MCF 10A (cell line): ENCODE results near the gene PANK1. TPM values are rescaled to one million over a fixed set of nuclear protein-coding genes. Genes with fewer than 3 reads are reported as not detected.

Source experiments
- BruUV-seq: library from RNA; stranded (reverse); fragments of 400-500 nt; replicated peaks from 2 replicates; lab custom pipeline; 2021; lab: Mats Ljungman, UMichigan
- CTCF ChIA-PET: fragments of 300-600 bp; sonication (Branson Sonifier 250); formaldehyde crosslinking; extraction: SDS; loops from one replicate; lab custom pipeline; 2021; ENCODE audit warnings: antibody characterized with exemption, inconsistent platforms; lab: Yijun Ruan, JAX
- POLR2A ChIA-PET: fragments of 300-600, 350-650 bp; sonication (Branson Sonifier 250); formaldehyde crosslinking; extraction: SDS; loops from one replicate; lab custom pipeline; 2020; ENCODE audit warnings: antibody characterized with exemption, inconsistent platforms; lab: Yijun Ruan, JAX
- DNase-seq: peaks from one replicate; pipeline ENCODE4 v3.0.0-alpha.2; 2018; ENCODE audit not compliant: unreplicated experiment
- H3K27ac Mint-ChIP-seq: one replicate; pipeline ENCODE4 v1.8.0; 2022; ENCODE audit warnings: mild to moderate bottlenecking, low read depth, mixed read lengths; ENCODE audit not compliant: unreplicated experiment
- H3K27me3 Mint-ChIP-seq: one replicate; pipeline ENCODE4 v1.8.0; 2022; ENCODE audit warnings: mixed read lengths; ENCODE audit not compliant: insufficient read depth, unreplicated experiment
- H3K36me3 Mint-ChIP-seq: one replicate; pipeline ENCODE4 v1.8.0; 2022; ENCODE audit warnings: mild to moderate bottlenecking, moderate library complexity, mixed read lengths; ENCODE audit not compliant: insufficient read depth, unreplicated experiment
- H3K4me1 Mint-ChIP-seq: one replicate; pipeline ENCODE4 v1.8.0; 2022; ENCODE audit warnings: mixed read lengths; ENCODE audit not compliant: insufficient read depth, unreplicated experiment
- H3K4me3 Mint-ChIP-seq: one replicate; pipeline ENCODE4 v1.8.0; 2022; ENCODE audit warnings: mild to moderate bottlenecking, moderate library complexity, mixed read lengths; ENCODE audit not compliant: unreplicated experiment
- H3K9me3 Mint-ChIP-seq: one replicate; pipeline ENCODE4 v1.8.0; 2022; ENCODE audit warnings: mixed read lengths; ENCODE audit not compliant: unreplicated experiment
- CTCF ChIP-seq: fragments of 200-600 bp; IDR thresholded peaks from one replicate; pipeline ENCODE4 v1.8.0; 2022; ENCODE audit warnings: antibody characterized with exemption, mild to moderate bottlenecking; ENCODE audit not compliant: unreplicated experiment
- intact Hi-C: fragments of 100-400 bp; cut with micrococcal nuclease; formaldehyde crosslinking; loops from 2 replicates; pipeline ENCODE4 v1.14.1; 2022
- total RNA-seq: library from RNA; stranded (reverse); gene quantifications from 2 replicates; pipeline ENCODE4 v1.2.3, GENCODE V29; 2022

PANK1 gene
- total RNA-seq, 1 experiment from 2014 or later: 4.7 TPM

- intact Hi-C loops: no loop called here
- Mint-ChIP-seq H3K4me1 (peaks cover 20% of the 10 kb centered on the region), H3K4me3 (no peak overlapping the region), H3K9me3 (no peaks in the 10 kb centered on the region), H3K27me3 (no peaks in the 10 kb centered on the region), H3K36me3 (peaks cover 5% of the 10 kb centered on the region), H3K27ac (peak overlapping the region; percentile 54)
- BruUV-seq: no TSS peak
- CTCF ChIA-PET: interaction anchor here (0.7 to 1.4 kb wide), 3 partner anchors 13 to 539 kb away, joined by 3 to 4 read pairs (median 3); no protein-coding TSS in a partner anchor
- POLR2A ChIA-PET: interaction anchor here (0.5 to 6.2 kb wide), 9 partner anchors 10 to 635 kb away, joined by 3 to 79 read pairs (median 3); partner anchors contain the start of genes IFIT1 and KIF20B
- no peak for TF ChIP-seq CTCF
- peak; percentile 79 for DNase-seq
Measured at GRCh38 chr10:89633484-89633883, 11.6 kb downstream of the PANK1 start.

GRCh38 chr10:89632824-89633223, 12.2 kb downstream of the PANK1 start:
- intact Hi-C loops: no loop called here
- Mint-ChIP-seq H3K4me3 (no peak overlapping the region), H3K4me1 (peaks cover 21% of the 10 kb centered on the region), H3K9me3 (no peaks in the 10 kb centered on the region), H3K27ac (peak overlapping the region; percentile 54), H3K27me3 (no peaks in the 10 kb centered on the region), H3K36me3 (no peaks in the 10 kb centered on the region)
- no peak for TF ChIP-seq CTCF
- no TSS peak for BruUV-seq
- DNase-seq: no peak
- POLR2A ChIA-PET: interaction anchor here (0.5 to 6.2 kb wide), 7 partner anchors 10 to 634 kb away, joined by 3 to 79 read pairs (median 3); partner anchors contain the start of gene KIF20B
- CTCF ChIA-PET: no interaction called here

GRCh38 chr10:89627830-89628229, 17.2 kb downstream of the PANK1 start:
- CTCF ChIA-PET: interaction anchor here (0.7 kb wide), 1 partner anchor 32 kb away, joined by 3 read pairs; no protein-coding TSS in a partner anchor
- Mint-ChIP-seq H3K27me3 (no peaks in the 10 kb centered on the region), H3K36me3 (no peaks in the 10 kb centered on the region), H3K27ac (no peak overlapping the region), H3K4me1 (peaks cover 9% of the 10 kb centered on the region), H3K9me3 (no peaks in the 10 kb centered on the region), H3K4me3 (no peak overlapping the region)
- intact Hi-C loops: no loop called here
- no peak for DNase-seq
- TF ChIP-seq CTCF: no peak
- BruUV-seq: no TSS peak
- POLR2A ChIA-PET: interaction anchor here (0.9 kb wide), 1 partner anchor 16 kb away, joined by 3 read pairs; no protein-coding TSS in a partner anchor

GRCh38 chr10:89625041-89625765, 19.8 kb downstream of the PANK1 start:
- Mint-ChIP-seq H3K4me1 (peaks cover 5% of the 10 kb centered on the region), H3K9me3 (peaks cover under 1% of the 10 kb centered on the region), H3K27me3 (no peaks in the 10 kb centered on the region), H3K4me3 (no peak overlapping the region), H3K27ac (no peak overlapping the region), H3K36me3 (no peaks in the 10 kb centered on the region)
- intact Hi-C loops: no loop called here
- TF ChIP-seq CTCF: no peak
- POLR2A ChIA-PET: interaction anchor here (0.7 to 1.9 kb wide), 5 partner anchors 10 to 232 kb away, joined by 3 to 10 read pairs (median 3); partner anchors contain the start of gene KIF20B
- BruUV-seq: no TSS peak
- DNase-seq: no peak
- CTCF ChIA-PET: interaction anchor here (0.6 to 1.6 kb wide), 2 partner anchors 76 to 1238 kb away, joined by 3 to 4 read pairs; partner anchors contain the start of gene KIF20B
